Stimulated activated CD8-positive, alpha-beta memory T cell treated with anti-CD3 and anti-CD28 coated beads, Interleukin-2, amount 100 ng/mL, for 1 hour (primary cell): Measurements from ENCODE around the gene PTCSC3.

Experiments
- DNase-seq, 2 donors: peaks; one replicate each; pipeline ENCODE4 v3.0.0-alpha.2; 2020; ENCODE audit warnings: low read depth in 2 of 2

PTCSC3 gene

DNA sequence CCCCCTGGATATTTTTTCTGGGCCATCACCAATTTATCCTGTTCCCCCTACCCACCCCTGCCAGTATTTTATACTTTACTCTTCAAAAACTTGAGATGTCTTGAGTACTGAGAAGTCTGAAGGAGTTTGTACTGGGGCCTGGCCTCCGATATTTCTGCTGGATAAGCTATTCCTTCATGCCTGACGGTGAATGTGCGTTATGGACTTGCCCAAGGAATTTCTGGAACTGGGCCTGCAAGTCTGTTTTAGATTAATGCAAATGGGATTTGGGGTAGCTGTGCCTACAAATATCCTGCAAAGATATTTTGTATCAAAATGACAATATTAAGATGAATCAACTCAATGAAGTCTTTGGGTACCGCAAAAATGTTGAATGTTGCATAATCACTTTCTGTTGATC, at the start of gene PTCSC3:
PTCSC3 (minus strand) TSS at position 199 of the 400 bp plus-strand sequence.
- DNase-seq: no peak

- DNase-seq: no peak
These were observed 49.6 kb upstream of the PTCSC3 start for GRCh38 chr14:36226164-36226563.

DNA sequence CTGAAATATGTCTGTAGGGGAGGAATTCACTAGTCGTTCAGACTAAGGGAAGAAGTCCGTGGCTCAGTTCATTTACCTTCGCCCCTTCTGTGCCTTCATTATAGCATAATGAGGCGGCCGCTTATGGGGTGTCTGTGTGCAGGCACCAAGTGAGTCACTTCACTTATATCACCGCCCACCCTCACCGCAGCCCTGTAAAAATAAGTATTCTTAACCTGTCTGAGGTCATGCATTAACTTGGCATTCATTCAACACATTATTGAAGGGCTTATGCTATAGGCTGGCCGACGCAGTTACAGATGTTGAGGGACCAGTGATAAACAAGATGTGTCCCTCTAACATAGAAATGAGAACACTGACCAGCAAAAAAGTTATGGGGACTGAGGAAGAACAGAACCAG, 47.7 kb upstream of the PTCSC3 start:
- no peak for DNase-seq

DNA sequence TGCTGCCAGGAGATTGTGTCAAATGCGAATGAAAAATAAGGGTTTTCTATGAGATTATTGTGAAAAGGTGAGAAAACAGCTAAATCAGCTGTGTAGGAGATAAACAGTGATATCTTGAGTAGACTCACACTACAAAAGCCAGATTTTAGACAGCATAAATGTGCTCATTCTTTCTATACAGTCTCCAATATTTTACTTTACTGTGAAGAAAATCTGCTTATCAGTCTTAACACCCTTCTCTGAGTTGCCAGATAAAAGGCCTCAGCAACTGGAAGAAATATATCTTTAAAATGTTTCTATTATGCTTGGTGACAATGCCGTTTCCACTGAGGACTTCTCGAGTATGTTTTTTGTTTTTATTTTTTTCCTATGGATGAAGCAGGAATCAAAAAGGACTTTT, 47.0 kb upstream of the PTCSC3 start:
- no peak for DNase-seq

DNA sequence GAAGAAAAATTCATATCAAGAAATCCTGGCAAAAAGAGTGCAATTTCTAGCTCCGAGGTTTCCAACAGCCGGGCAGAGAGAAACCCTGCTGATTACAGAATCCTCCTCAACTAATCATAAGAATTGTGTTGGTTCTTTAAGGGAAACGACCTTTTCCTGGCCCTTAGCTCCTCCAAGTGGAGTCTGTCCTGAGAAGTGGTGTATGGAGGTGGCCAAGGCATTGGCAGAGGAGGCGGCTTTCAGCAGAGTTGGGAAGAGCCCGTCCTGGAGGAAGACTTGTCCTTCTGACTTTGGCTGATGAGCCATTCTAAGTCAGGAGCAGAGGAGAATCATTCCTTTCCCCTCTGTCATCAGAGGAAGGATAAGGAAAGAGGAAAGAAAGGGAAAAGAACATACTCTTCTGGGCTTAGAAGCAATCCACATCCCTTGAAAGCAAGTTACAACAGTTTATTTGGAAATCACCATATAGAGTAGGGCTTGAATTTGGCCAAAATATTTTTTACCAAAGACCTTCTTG, 46.5 kb upstream of the PTCSC3 start:
- no peak for DNase-seq

DNA sequence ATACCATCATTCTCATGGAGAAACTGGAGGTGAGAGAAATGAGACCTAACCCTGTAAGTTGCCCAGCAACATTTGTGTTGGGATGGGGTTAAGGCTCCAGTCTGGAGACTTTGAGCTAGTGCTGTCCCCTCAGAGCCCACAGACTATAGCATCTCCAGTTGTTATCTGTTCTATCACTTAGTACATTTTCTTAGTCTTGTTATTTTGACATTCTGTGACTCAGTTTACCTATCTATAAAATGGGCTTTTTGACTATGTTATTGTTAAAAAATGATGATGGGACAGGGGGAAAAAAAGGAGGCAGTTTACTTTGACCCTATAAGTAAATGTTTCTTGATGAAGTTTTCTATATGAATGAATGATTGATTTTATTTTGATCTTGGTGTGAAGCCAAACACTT, 45.8 kb upstream of the PTCSC3 start:
- no peak for DNase-seq

- DNase-seq: no peak
These were observed 44.6 kb upstream of the PTCSC3 start for GRCh38 chr14:36221112-36221511.

GRCh38 chr14:36217732-36218131, 41.2 kb upstream of the PTCSC3 start:
- DNase-seq: no peak

- DNase-seq: no peak
These were observed 40.5 kb upstream of the PTCSC3 start for GRCh38 chr14:36217027-36217426.

DNA sequence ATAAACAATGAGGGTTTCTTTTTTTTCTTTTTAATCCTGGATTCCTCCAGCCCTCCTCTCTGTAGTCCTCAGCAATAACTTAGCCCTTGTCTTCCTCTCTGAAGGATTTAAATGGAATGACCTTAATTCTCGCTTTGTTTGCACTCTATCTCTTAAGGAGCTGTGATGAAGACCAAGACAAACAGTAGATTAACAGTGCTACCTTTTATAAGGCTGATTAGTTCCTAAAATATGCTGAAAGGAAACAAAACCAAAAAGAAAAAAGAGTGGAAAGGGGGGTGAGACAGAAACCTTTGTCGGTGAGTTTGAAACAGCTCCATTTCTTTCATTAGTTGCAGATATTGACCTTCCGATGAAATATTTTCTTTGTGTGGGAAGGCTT, 38.7 kb upstream of the PTCSC3 start:
- no peak for DNase-seq

- no peak for DNase-seq
These were observed 38.1 kb upstream of the PTCSC3 start for GRCh38 chr14:36214476-36215216.

GRCh38 chr14:36212987-36213386, 36.5 kb upstream of the PTCSC3 start:
- no peak for DNase-seq

- DNase-seq: no peak
These were observed 36.1 kb upstream of the PTCSC3 start for GRCh38 chr14:36212577-36212976.

DNA sequence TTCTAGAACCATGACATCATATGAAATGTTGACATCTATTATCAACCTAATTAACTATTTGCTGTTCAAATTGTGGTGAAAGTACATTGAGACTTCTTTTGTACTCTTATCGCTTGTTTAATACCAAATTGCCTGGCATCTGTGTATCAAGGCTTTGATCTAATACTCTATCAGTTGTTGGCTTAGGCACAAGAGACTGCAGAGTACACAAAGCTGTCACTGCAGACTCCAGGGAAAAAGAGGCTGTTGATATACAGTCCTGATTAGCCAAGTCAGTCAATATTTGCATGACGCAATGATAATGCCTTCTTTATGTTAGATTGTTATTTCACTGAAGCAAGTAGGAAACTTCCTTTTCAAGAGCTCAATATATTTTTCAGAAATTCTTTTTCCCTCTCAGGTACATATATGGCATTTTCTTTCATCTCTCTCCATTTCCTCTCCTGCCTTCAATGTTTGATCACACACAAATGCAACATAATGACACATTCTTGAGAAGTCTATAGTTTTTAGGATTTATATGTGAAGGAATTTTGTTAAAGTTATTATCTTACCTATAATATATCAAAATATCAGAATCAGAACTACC, 32.3 kb upstream of the PTCSC3 start:
- DNase-seq: no peak

- DNase-seq: no peak
These were observed 31.0 kb upstream of the PTCSC3 start for GRCh38 chr14:36207500-36207899.

GRCh38 chr14:36204461-36205073, 28.0 kb upstream of the PTCSC3 start:
- DNase-seq: no peak

DNA sequence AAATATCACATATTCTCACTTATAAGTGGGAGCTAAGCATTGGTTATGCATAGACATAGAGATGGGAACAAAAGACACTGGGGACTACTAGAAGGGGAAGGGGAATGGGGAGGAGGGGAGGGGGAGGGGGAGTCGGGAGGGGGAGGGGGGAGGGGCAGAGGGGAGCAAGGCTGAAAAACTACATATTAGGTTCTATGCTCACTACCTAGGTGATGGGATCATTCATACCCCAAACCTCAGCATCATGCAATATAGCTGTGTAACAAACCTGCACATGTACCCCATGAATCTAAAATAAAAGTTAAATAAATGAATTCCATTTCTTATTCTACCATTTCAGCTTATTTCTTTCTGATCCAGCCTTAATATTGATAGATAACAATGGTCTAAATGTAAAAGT, 21.9 kb upstream of the PTCSC3 start:
- no peak for DNase-seq

DNA sequence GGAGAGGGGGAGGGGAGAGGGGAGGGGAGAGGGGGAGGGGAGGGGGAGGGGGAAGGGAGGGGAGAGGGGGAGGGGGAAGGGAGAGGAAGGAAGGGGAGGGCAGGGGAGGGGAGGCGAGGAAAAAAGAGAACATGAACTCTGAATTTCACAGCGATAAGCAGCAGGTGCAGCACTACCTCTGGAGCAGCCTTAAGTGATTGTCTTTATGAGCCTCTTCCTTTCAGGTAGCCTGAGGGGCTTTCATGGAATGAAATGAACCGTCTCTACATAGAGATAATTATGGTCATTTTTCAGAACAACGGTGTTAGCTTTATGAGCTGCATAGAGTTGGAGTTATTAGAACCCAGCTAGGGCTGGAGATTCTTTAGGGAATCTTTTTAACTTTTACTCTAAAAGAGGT, 18.1 kb upstream of the PTCSC3 start:
- DNase-seq: no peak

DNA sequence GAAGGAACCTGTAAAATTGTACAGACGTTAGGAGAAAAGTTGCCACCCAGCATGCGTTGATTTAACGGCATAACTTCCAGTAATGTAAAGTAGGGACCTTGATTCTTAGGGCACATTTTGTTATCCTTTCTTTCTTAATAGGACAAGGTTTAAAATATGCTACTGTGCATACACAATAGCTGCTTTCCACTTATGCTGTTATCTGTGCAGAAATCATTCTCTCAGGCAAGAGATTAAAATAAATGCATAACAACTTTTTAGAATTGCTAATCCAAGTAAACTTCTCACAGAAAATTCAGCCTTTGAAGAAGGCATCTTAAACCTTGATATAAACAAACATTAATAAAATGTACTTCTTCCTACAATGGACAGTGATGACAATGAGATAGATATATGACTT, 16.0 kb upstream of the PTCSC3 start:
- DNase-seq: no peak

DNA sequence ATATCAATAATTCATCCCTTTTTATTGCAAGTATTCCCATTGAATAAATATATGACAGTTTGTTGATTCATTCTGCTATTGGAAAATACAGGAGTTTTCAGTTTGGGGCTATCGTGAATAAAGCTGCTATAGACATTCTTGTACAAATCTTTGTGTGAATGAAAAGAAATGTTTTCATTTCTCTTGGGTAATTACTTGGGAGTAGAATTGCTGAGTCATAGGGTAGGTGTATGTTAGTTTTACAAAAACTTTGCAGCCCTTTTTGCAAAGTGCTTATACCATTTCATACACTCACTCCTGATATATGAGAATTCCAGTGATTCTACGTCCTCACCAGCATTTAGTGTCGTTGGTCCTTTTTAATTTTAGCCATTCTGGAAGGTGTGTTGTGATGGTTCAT, 6.9 kb upstream of the PTCSC3 start:
- DNase-seq: no peak

- no peak for DNase-seq
These were observed 4.9 kb upstream of the PTCSC3 start for GRCh38 chr14:36181417-36181816.

GRCh38 chr14:36177489-36177888, 967 bp upstream of the PTCSC3 start:
- DNase-seq: no peak

DNA sequence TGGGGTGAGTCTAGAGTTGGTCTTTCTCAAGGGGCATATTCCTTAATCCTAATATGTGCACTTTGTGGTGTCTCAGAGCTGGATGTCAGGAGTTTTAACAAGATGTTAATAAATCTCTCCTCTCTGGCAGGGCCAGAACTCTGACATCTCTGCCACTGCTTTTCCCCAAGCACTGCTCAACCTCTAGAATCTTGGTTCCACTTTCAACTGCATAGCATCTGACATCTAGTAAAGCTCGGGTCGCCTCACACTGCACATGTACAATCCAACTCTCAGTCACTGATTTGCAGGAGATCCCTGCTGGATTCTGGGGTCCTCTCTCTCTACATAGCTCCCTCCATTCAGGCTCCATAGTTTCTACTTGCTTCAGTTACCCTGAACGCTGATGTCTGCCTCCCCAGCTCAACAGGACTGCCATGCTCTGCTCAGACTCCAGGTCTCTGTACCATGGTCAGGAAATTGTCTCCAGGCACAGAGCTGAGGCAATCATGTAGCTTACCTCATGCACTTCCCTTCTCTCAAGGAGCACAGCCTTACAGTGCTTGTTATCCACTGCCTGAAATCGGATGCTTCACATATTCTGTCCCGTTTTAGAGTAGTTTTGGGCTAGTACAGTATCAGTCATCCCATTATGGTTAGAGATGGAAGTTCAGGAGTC, 1.6 kb downstream of the PTCSC3 start:
- no peak for DNase-seq
